Mononuclear cell (primary cell): Measurements from ENCODE around the gene SLC8A1. TPM values are rescaled to one million over a fixed set of nuclear protein-coding genes. Genes with fewer than 3 reads are reported as not detected.

ENCODE experiments used
- H3K27me3 ChIP-seq: 2 replicates; pipeline ENCODE4 v1.6.0; 2011; ENCODE audit warnings: low read length, control low read depth; ENCODE audit not compliant: insufficient read depth
- H3K4me1 ChIP-seq: 2 replicates; pipeline ENCODE4 v1.5.1; 2011; ENCODE audit warnings: mild to moderate bottlenecking, low read length, control low read depth; ENCODE audit not compliant: insufficient read depth
- H3K4me3 ChIP-seq: 2 replicates; pipeline ENCODE4 v1.5.1; 2011; ENCODE audit warnings: mild to moderate bottlenecking, low read length, moderate library complexity
- H3K9me3 ChIP-seq: 2 replicates; pipeline ENCODE4 v1.5.1; 2011; ENCODE audit warnings: low read depth, mild to moderate bottlenecking, control low read depth, low read length
- total RNA-seq: library from RNA; depleted of rRNA; stranded (reverse); fragments of >200 nt; gene quantifications from one replicate; pipeline ENCODE4 v1.2.3, GENCODE V29; 2012

Gene SLC8A1
- total RNA-seq, 1 donor, result 51.2 TPM

DNA sequence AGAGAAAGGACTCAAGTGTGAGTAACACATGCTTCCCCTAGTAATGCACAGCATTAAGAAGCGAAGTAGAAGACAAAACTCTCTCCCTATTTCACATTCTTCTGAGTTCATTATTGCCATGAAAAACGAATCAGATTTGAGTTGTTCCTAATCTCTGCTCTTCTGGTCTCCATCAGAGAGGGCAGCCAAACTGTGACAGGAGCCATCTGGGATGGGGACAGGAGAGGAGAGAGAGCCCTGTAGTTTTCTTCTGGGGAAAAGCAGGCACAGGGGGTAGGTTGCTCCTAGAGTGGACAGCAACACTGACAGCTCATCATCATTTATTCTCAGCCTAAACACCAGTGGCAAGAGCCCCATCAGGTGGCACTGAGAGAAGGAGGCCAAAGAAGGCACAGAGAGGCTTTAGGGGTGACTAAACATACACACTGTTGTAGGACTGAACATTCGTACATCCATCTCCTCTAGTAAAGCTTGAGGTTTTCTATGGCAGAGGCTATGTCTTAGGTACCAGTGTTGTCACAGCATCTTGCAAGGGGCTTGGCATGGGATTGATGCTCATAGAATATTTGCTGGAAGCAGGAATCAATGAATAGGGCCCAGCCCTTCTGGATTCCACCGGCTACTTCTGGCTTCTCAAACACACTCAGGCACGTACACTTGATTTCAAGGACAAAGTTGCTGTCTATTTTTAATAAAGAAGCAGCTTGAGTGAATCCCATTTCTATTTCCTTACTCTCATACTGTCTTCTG lies 33.1 kb downstream of the SLC8A1 start:
- no peaks in the 10 kb centered on the region for H3K9me3 ChIP-seq
- no peaks in the 10 kb centered on the region for H3K27me3 ChIP-seq
- no peak overlapping the region for H3K4me3 ChIP-seq
- no peaks in the 10 kb centered on the region for H3K4me1 ChIP-seq

DNA sequence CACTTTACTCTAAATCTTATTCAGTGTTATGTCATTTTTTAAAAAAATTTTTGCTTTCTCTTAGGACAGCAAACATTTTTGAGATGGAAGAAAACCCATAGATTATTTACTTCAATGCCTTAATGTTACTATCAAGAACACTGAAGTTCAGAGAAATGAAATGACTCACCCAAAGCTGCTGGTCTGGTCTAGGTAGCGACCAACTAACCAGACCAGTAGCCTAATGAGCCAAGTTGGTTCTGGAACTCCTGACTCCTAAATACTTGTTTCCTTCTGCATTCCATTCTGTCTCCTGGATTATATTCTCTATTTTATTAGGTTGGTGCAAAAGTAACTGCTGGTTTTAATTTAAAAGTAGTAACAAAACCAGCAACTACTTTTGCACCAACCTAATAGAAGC lies 35.4 kb downstream of the SLC8A1 start:
- H3K4me1 ChIP-seq, result no peaks in the 10 kb centered on the region
- no peaks in the 10 kb centered on the region for H3K9me3 ChIP-seq
- no peaks in the 10 kb centered on the region for H3K27me3 ChIP-seq
- H3K4me3 ChIP-seq, result no peak overlapping the region

DNA sequence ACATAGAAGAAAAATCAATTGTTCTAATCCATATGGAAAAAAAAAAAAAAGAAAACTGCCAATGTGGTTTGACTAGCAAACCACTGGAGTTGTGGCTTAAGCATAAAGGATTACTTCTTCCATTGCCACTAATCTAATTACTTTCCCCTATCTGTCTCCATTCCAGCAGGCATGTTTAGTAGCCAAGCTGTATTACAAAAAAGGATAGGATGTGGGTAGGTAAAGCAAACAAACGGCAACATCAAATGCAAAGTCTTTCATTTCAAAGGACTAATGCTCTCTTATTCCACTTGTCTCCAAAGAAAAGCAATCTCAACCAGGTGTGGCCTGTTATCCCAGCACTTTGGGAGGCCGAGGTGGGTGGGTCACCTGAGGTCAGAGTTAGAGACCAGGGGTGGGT lies 36.5 kb downstream of the SLC8A1 start:
- Histone ChIP-seq H3K9me3 (no peaks in the 10 kb centered on the region), H3K4me3 (no peak overlapping the region), H3K27me3 (no peaks in the 10 kb centered on the region), H3K4me1 (no peaks in the 10 kb centered on the region)

DNA sequence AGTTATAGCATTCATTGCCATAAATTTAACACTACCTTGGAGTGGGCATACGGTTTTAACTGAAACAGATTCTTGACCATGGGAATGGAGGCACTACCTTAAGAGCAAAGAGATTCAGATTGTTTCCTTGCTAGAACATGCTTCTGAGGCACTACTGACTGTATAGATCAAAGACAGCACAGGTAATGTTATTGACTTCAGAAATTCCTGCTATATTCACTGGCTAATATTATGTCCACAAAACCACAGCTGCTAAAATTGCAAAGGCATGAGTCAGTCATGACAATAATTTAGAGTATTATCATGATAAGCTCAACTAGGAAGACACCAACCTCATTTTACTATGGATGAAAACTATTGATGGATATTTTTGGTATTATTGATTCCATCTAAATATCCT lies 39.4 kb downstream of the SLC8A1 start:
- Histone ChIP-seq H3K4me3 (no peak overlapping the region), H3K27me3 (no peaks in the 10 kb centered on the region), H3K9me3 (no peaks in the 10 kb centered on the region), H3K4me1 (no peaks in the 10 kb centered on the region)

DNA sequence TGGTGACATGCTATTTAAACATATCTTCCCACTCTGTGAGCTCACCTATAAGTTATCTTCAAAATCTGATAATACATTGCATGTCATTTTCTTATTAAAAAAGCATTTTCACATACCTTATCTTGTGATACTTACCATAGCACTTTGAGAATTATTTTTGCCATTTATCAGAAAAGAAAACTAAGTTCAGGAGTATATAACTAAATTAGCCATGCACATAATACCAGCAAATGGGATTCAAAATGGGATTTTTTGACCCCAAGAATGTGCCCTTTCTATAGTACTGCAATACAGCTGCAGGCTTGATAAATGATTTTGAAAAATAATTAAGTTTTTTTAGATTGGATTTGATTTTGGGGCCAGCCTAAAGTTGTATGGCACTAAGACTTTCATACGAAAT lies 41.2 kb downstream of the SLC8A1 start:
- Histone ChIP-seq H3K4me1 (no peaks in the 10 kb centered on the region), H3K4me3 (no peak overlapping the region), H3K27me3 (no peaks in the 10 kb centered on the region), H3K9me3 (no peaks in the 10 kb centered on the region)

DNA sequence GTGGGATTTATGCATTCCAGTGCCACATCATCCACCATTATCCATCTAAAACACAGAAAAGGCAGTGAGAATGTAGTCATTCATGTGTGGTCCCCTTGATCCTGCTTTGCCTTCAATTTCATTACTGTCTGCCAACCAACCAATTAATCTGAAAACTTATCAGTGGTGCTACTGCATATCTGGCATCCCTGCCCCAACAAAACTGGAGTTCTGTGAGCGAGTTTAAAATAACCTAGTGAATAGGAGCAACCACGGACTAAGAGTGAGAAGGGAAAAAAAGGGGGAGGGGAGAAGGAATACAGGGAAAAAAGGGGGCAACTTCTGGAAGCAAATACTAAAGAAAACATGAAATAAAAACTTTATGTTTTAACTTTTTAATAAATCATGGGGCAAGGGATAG lies 42.2 kb downstream of the SLC8A1 start:
- H3K4me1 ChIP-seq, result no peaks in the 10 kb centered on the region
- no peak overlapping the region for H3K4me3 ChIP-seq
- no peaks in the 10 kb centered on the region for H3K9me3 ChIP-seq
- H3K27me3 ChIP-seq, result no peaks in the 10 kb centered on the region

DNA sequence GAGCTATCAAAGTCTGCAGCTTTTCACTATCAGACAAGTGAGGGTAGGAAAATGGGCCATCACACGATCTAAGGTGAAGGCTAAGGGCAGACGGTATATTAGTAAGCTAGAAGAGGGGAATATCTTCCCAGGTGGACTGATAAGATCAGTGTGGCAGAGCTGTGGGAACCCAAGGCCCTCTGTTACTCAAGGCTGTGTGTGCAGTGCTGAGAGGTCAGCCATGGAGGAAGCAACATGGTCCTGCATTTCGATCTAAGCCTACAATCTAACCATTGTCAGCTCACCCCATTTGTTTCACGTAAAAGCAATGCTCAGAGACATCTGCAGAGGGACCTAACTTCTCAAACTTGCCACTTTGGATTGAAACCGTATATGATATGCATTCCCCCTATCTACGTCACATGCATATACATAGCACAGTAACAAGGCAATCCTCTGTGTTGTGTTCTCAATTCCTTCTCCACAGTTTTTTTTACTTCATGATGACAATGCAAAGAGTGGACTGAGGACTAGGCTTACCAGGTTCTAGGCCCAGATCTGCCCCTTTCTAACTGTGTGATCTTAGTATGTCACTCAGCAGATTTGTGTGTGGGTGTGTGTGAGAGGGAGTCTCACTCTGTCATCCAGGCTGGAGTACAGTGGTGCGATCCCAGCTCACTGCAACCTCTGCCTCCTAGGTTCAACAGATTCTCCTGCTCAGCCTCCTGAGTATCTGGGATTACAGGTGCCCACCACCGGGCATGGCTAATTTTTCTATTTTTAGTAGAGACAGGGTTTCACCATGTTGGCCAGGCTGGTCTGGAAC lies 45.2 kb downstream of the SLC8A1 start:
- no peaks in the 10 kb centered on the region for H3K4me1 ChIP-seq
- H3K9me3 ChIP-seq, result no peaks in the 10 kb centered on the region
- no peaks in the 10 kb centered on the region for H3K27me3 ChIP-seq
- no peak overlapping the region for H3K4me3 ChIP-seq

DNA sequence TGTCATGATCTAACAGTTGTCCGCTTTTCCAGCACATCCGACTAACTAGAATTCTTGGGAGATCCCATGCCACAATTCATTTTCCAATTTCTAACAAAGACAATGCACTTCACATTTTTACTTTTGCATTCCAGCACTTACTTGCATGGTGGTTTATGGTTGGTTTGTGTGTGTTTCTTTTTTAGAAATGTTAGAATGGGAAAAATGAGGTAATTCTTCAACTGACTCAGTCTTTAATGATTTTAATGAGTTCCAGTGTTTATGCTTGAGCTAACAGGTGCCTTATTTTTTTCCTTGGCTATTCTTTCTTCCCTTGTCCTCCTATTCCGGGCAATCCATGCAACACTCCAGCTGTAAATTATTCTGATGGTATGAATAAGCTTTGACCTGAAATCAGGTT lies 46.4 kb downstream of the SLC8A1 start:
- no peaks in the 10 kb centered on the region for H3K9me3 ChIP-seq
- no peaks in the 10 kb centered on the region for H3K27me3 ChIP-seq
- no peaks in the 10 kb centered on the region for H3K4me1 ChIP-seq
- no peak overlapping the region for H3K4me3 ChIP-seq

DNA sequence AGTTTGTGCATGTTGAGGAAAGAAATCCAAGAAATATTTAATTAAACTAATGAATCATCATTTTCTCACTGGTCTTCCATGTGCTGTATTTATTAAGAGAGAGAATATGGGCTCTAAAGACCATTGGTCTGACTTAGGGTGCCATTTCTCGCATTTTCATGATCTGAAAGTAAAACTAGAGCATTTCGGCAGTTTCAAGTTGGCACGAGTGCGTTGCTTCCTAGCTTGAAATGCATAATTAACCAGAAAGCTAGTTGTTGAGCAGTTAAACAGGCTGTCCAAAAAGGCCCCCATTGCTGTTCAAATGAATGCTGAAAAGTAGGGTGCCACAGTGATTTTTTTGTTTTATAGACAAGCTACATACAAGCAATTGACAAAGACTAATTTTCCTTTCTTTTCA lies 47.4 kb downstream of the SLC8A1 start:
- Histone ChIP-seq H3K27me3 (no peaks in the 10 kb centered on the region), H3K9me3 (no peaks in the 10 kb centered on the region), H3K4me1 (no peaks in the 10 kb centered on the region), H3K4me3 (no peak overlapping the region)

DNA sequence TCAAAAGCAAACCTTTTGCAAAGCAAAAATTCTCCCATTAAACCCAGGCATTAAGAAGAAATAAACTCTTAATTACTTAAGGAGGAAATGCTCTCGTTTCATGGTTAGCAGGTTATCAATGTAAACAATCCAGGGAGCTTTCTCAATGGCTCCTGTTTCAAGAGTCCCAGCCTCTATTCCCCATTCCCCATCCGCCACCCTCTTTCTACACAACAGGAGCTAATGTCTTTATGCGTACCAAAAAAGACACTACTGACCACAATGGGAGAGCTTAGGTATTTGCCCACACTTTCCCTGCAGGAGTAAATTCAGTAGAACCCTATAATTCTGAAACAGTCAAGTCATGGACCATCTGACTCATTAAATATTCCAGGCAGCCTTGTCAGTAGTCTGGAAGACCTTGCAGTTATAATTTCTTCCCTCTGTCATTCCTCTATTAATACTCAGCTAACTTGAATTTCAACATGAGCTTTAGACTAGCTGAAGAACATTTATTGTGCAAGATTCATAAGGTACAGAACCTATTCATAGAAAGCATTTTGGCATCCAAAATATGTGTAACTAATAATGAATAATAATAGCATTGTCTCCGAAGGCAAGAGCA lies 48.6 kb downstream of the SLC8A1 start:
- Histone ChIP-seq H3K4me1 (no peaks in the 10 kb centered on the region), H3K4me3 (no peak overlapping the region), H3K27me3 (no peaks in the 10 kb centered on the region), H3K9me3 (no peaks in the 10 kb centered on the region)

DNA sequence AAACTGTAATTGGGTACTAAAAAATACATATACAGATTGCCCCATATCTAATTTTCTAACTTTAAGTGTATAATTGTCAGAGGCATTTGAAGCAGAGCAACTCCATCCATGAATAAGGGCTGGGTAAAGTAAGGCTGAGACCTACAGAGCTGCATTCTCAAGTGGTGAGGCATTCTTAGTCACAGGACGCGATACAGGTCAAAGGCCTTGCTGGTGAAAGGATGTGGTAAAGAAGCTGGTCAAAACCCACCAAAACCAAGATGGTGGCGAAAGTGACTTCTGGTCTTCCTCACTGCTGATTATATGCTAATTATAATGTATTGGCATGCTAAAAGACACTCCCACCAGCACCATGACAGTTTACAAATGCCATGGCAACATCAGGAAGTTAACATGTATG lies 50.0 kb downstream of the SLC8A1 start:
- Histone ChIP-seq H3K9me3 (no peaks in the 10 kb centered on the region), H3K4me1 (no peaks in the 10 kb centered on the region), H3K27me3 (no peaks in the 10 kb centered on the region), H3K4me3 (no peak overlapping the region)

DNA sequence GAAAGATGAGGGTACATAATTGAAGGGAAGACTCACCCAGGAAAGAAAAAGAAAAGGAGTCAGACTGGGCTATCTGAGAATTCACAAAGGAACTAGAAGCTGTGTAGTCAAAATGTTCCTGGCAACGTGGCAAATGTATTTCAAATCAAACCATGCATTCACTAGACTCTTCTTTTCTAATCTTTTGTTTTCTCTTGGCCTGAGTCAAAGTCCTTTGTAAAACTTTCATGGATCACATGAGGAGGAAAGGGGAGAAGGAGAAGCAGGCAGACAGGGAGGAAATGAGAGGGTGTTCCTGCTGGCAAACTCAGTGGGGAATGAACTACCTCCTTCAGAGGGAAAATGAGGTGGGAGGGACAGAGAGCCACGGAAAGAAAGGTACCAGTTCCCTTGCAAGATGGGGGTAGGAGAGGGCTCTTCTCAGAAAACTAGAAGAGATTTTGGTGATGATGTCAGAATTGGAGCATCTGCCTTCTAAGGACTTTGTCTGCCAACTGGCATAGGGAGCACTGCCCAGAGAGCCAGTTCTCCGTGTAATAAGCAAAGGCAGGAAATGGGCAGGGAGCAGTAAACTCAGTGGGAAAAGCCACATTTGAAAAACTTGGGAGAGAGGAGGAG lies 51.4 kb downstream of the SLC8A1 start:
- H3K4me1 ChIP-seq, result peaks cover 3% of the 10 kb centered on the region
- no peaks in the 10 kb centered on the region for H3K27me3 ChIP-seq
- H3K9me3 ChIP-seq, result no peaks in the 10 kb centered on the region
- H3K4me3 ChIP-seq, result no peak overlapping the region

DNA sequence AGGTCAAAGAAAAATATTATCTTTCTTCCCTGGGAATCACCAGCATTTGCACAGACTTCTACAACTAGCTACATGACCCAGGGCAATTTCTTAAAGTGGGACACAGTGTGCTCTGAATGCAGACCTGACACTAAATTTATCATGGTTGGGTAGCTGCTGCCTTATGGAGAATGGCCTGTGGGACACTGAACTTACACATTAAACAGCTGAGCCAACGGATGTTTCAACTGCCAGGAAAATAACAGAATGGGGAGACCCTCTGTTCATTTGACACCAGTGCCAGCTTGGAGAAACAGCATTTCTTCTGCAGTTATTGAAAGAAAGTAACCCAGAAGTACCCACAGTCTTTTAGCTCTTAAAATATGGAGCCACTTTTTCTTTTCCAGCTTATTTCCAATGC lies 54.1 kb downstream of the SLC8A1 start:
- H3K27me3 ChIP-seq, result no peaks in the 10 kb centered on the region
- no peaks in the 10 kb centered on the region for H3K9me3 ChIP-seq
- H3K4me1 ChIP-seq, result peaks cover 21% of the 10 kb centered on the region
- H3K4me3 ChIP-seq, result no peak overlapping the region

DNA sequence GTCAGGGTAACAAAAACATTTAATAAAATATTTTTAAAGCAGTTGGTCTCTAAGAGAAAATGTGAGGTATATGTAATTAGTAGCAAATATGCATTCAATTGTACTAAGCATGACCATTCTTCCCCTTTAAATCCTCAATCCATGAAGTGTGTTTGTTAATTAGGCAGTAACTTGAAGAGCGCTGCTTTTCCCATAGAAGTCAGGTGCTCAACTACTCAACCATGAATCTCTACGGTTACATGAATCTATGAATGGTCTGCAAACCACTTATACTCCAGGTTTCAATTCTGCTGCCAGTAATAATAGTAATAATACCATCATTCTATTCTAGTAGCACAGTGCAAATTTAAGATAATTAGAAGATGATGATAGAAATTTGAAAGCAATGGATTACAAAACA lies 55.8 kb downstream of the SLC8A1 start:
- Histone ChIP-seq H3K4me1 (peaks cover 21% of the 10 kb centered on the region), H3K9me3 (no peaks in the 10 kb centered on the region), H3K27me3 (no peaks in the 10 kb centered on the region), H3K4me3 (no peak overlapping the region)
